ENCODE results near the gene DDX21.
"Not testable (repeated sequence)": the region's sequence is repeated elsewhere in the genome, so short reads cannot be mapped to it uniquely, and the experiment has no call there.

The DDX21 gene

DNA sequence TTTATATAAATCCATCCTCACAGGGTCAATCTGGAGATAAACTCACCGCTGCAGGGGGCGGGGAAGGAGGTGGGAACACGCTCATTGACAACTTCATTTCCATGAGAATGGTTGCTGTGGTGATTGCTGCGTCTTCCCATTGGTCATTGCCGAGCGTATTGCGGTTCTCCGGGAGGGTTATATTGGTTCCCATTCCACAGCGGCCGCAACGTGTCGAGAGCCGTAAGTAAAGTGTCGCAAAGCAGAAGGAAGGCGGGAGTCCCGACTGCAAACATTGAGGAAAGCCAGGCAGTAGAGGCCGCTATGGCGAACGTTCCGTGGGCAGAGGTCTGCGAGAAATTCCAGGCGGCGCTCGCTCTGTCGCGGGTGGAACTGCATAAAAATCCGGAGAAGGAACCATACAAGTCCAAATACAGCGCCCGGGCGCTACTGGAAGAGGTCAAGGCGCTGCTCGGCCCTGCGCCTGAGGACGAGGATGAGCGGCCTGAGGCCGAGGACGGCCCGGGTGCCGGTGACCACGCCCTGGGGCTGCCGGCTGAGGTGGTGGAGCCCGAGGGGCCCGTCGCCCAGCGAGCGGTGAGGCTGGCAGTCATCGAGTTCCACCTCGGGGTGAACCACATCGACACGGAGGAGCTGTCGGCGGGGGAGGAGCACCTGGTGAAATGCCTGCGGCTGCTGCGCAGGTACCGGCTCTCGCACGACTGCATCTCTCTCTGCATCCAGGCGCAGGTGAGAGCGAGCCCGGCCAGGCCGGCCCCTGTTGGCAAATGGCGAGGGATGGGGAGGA, 32.8 kb downstream of the DDX21 start, which contains the start of gene KIFBP:
KIFBP (plus strand) TSS at position 274 of the 787 bp plus-strand sequence; CDS start at position 304, 30 bp downstream.
- DNase-seq = peak; percentile 95 to 96

DNA sequence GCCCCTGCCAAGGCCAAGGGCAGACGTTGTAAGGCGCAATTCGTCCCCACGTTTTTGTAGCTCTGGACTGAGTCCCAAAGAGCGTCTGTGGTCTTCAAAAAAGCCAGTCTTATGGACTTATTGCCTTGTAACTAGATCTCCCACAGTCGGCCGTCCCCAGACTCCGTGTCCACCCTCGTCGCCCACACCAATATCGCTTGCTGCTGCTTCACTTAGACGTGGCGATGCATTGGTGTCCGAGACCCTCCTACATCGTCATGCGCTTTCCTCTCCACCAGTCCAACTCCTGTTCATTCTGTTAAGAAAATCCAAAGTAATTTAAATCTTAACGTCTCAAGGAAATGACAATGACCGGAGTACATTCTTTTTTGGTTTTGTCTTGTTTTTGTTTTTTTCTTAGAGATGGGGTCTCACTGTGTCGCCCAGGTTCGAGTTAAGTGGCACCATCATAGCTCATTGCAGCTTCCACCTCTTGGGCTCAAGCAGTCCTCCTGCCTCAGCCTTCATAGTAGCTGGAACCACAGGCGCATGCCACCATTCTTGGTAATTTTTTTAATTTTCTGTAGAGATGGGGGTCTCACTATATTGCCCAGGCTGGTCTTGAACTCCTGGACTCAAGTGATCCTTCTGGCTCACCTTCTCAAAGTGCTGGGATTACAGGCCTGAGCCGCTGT, 33.5 kb downstream of the DDX21 start:
- DNase-seq = no peak

- no peak for DNase-seq
Measured at GRCh38 chr10:68992636-68993440, 36.9 kb downstream of the DDX21 start.

GRCh38 chr10:68997211-68997610, 41.2 kb downstream of the DDX21 start:
- peak; percentile 29 to 53 for DNase-seq

DNA sequence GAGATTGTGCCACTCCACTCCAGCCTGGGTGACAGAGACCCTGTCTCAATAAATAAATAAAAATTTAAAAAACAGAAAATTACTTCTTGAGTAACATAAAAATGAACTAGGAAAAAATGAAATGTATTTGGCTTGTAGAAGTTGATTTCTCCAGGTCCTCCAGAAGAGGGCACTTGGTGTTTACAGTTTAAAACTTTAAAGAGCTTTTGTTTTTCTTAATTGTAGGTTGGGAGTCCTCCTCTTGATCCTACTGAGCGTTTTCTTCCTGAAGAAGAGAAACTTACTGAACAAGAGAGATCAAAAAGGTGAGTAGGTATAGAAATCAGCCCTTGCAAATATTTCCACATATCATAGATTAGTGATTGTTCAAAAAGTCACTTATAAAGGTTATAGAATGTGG, 48.9 kb downstream of the DDX21 start:
- DNase-seq = peak; percentile 68 to 74

- no peak for DNase-seq
Measured at GRCh38 chr10:69005704-69006485, 49.9 kb downstream of the DDX21 start.

DNA sequence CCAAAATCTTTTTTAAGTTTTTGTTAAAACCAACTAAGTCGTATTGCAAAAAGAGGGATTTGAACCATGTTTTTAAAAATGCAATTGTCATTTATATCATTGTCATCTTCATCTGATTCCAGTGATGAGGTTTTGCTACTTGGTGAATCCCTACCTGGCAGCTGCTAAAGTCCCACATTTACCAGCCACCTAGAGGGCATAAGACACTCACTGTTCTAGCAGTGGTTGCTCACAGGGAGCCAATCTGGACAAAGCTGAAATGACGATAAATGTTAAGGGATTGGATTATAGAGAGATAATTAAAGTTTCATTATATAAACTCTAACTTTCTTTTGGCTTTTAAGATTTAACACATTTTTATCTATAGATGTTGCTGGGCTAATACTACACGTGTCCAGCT, 51.3 kb downstream of the DDX21 start:
- DNase-seq = no peak

DNA sequence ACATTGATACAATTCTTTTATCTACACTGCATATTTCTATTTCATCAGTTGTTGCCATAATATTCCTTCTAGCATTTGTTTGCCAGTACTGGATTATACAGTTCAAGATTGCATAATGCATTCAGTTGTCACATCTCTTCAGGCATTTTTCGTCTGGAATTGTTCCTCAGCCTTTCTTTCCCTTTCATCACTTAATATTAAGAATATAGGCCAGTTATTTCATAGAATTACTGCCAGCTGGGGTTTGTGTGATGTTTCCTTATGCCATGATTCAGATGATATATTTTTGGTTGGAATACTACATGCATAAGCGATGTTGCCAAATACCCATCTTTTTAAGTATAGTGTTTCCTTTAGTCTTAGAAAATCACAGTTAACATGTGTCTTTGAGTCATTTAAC, 53.4 kb downstream of the DDX21 start:
- no peak for DNase-seq

GRCh38 chr10:69010151-69010640, 54.2 kb downstream of the DDX21 start:
- no peak for DNase-seq

- not testable (repeated sequence) for DNase-seq
Measured at GRCh38 chr10:69012778-69013177, 56.8 kb downstream of the DDX21 start.

DNA sequence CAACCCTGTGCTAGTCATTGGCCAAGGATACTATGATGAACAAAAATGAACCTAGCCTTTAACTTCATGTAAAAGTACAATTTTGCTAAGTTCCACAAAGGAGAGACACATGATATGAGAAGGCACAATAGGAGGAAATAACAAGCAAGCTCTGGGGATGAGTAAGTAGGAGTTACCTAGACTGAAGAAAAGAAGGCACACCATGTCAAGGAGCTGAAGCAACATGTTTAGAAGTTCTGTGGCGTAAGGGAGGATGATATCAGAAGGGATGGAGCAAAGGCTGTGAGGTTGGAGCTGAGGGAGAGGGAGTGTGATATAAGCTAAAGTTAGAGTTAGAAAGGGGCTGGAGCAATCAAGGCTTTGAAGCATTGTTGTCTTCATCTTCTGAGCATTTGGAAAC, 58.2 kb downstream of the DDX21 start:
- peak in 1 of 2 donors; percentile 22 for DNase-seq

GRCh38 chr10:69018613-69019012, 62.6 kb downstream of the DDX21 start:
- DNase-seq = no peak

GRCh38 chr10:69022611-69023010, 66.6 kb downstream of the DDX21 start:
- DNase-seq = no peak

DNA sequence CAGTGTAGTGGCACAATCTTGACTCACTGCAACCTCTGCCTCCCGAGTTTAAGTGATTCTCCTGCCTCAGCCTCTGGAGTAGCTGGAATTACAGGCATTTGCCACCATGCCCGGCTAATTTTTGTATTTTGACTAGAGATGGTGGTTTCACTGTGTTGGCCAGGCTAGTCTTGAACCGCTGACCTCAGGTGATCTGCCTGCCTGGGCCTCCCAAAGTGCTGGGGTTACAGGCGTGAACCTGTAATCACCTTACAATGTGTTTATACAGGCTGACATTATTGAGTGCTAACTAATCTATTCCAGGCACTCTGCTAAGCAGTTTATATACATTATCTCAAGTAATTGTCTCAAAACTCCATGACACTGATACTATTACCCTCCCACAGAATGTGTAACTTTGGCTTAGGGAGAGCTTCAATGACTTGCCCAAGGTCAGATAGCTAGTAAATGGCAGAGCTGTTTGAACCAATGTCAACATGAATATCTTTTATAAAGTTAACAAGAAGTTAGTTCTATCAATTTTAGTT, 69.5 kb downstream of the DDX21 start:
- DNase-seq = no peak

GRCh38 chr10:69033256-69033655, 77.3 kb downstream of the DDX21 start:
- DNase-seq = no peak
